Cardiac muscle cell (in vitro differentiated cells and primary cell): Measurements from ENCODE around the gene LRRK1. TPM values are rescaled to one million over a fixed set of nuclear protein-coding genes. Genes with fewer than 3 reads are reported as not detected.
A peak's percentile ranks its signal among the peaks of the same experiment; 100 is the strongest.

Source experiments
- DNase-seq, 2 donors: peaks; one replicate each; pipeline versions ENCODE4 v3.0.0 to v3.0.0-alpha.2; 2010 to 2017; ENCODE audit warnings: low read depth in 1 of 2, low spot score in 1 of 2
- H3K27ac ChIP-seq: fragments of 200-600 bp; sonication (generic); 2 replicates; pipeline ENCODE4 v1.5.1; 2016
- H3K27me3 ChIP-seq: fragments of 200-600 bp; sonication (generic); 2 replicates; pipeline ENCODE4 v1.6.0; 2016; ENCODE audit warnings: control low read depth
- H3K36me3 ChIP-seq: fragments of 200-600 bp; sonication (generic); 2 replicates; pipeline ENCODE4 v1.5.1; 2016; ENCODE audit warnings: control low read depth
- H3K4me1 ChIP-seq: fragments of 200-600 bp; sonication (generic); 2 replicates; pipeline ENCODE4 v1.8.1; 2017; ENCODE audit warnings: low read depth, mild to moderate bottlenecking, mixed run types
- H3K4me3 ChIP-seq: fragments of 200-600 bp; sonication (generic); 2 replicates; pipeline ENCODE4 v1.5.1; 2016; ENCODE audit warnings: mild to moderate bottlenecking
- H3K9me3 ChIP-seq: fragments of 200-600 bp; sonication (generic); 2 replicates; pipeline ENCODE4 v1.5.1; 2017; ENCODE audit warnings: low read depth, mild to moderate bottlenecking, control low read depth
- polyA plus RNA-seq: library from polyadenylated mRNA; unstranded; fragments of >200 nt; fragmentation: Nextera tagmentation; extraction: Ambion mirVana; gene quantifications from 2 replicates; pipeline ENCODE4 v1.2.1, GENCODE V29; 2016
- total RNA-seq: library from RNA; depleted of rRNA; stranded (reverse); fragments of >200 nt; gene quantifications from 2 replicates; pipeline ENCODE4 v1.2.3, GENCODE V29; 2016
- TF ChIP-seq, protein P1 (sequence below): IDR thresholded peaks from 2 replicates; pipeline ENCODE4 v1.5.1; 2012; ENCODE audit warnings: low read depth, mild to moderate bottlenecking, low read length

The LRRK1 gene
- total and polyA plus RNA-seq, 2 experiments from 2014 or later: 0.12 to 1.0 TPM

DNA sequence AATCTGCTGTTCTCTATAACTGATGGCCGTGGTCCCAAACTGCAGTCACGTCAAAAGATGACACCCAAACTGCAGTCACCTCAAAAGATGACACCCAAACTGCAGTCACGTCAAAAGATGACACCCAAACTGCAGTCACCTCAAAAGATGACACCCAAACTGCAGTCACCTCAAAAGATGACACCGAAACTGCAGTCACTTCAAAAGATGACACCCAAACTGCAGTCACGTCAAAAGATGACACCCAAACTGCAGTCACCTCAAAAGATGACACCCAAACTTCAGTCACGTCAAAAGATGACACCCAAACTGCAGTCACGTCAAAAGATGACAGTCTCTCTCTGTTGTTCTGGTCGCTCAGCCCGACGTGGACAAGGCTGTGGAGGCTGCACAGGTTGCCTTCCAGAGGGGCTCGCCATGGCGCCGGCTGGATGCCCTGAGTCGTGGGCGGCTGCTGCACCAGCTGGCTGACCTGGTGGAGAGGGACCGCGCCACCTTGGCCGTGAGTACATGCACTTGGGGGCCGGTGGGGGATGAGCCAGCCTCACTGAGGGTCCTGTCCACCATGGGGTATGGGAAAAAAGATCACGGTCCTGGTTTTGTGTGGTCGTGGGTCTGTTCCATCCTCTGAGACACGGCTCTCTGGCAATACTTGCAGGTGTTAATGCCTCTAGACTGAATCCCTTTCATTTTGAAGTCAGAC lies 31.8 kb upstream of the LRRK1 start:
- no peak for DNase-seq
- TF ChIP-seq, protein P1, sequence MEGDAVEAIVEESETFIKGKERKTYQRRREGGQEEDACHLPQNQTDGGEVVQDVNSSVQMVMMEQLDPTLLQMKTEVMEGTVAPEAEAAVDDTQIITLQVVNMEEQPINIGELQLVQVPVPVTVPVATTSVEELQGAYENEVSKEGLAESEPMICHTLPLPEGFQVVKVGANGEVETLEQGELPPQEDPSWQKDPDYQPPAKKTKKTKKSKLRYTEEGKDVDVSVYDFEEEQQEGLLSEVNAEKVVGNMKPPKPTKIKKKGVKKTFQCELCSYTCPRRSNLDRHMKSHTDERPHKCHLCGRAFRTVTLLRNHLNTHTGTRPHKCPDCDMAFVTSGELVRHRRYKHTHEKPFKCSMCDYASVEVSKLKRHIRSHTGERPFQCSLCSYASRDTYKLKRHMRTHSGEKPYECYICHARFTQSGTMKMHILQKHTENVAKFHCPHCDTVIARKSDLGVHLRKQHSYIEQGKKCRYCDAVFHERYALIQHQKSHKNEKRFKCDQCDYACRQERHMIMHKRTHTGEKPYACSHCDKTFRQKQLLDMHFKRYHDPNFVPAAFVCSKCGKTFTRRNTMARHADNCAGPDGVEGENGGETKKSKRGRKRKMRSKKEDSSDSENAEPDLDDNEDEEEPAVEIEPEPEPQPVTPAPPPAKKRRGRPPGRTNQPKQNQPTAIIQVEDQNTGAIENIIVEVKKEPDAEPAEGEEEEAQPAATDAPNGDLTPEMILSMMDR: no peak
- Histone ChIP-seq H3K4me1 (no peaks in the 10 kb centered on the region), H3K9me3 (no peaks in the 10 kb centered on the region), H3K4me3 (no peak overlapping the region), H3K27me3 (peaks cover 50% of the 10 kb centered on the region), H3K36me3 (no peaks in the 10 kb centered on the region), H3K27ac (no peak overlapping the region)

DNA sequence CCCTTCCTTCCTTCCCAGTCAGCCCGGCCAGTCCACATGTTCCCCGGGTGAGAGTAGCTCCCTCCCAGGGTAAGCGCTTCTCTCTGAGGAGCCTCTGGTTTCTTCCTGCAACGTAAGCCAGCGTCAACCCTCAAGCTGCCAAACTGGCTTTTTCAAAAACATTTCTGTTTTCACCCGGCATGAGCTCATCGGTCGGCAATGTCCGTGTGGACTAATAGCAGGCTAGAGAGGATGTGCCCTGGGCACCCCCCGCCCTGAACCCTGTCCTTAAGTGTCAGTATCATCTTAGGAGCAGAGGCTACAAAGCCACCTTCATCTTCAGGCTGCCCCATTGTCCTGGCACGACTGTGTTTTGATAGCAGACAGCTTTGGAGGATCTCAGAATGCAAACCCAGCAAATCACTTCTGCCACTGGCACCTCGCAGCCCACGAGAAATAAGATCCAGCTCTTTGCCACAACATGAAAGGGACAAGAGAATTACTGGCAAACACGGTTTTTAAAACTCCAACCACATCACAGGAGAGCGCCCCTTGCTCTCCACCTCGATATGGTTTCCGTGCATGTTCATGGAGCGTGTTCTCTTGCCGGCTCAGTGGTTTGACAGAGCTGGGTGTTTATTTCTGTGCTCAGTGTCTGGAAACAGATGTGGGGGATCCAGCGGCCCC lies 29.6 kb upstream of the LRRK1 start:
- H3K9me3 ChIP-seq: no peaks in the 10 kb centered on the region
- H3K27ac ChIP-seq: no peak overlapping the region
- DNase-seq: peak in 1 of 2 donors; percentile 85
- H3K36me3 ChIP-seq: no peaks in the 10 kb centered on the region
- TF ChIP-seq, protein P1: no peak
- H3K4me3 ChIP-seq: no peak overlapping the region
- peaks cover 28% of the 10 kb centered on the region for H3K27me3 ChIP-seq
- no peaks in the 10 kb centered on the region for H3K4me1 ChIP-seq

DNA sequence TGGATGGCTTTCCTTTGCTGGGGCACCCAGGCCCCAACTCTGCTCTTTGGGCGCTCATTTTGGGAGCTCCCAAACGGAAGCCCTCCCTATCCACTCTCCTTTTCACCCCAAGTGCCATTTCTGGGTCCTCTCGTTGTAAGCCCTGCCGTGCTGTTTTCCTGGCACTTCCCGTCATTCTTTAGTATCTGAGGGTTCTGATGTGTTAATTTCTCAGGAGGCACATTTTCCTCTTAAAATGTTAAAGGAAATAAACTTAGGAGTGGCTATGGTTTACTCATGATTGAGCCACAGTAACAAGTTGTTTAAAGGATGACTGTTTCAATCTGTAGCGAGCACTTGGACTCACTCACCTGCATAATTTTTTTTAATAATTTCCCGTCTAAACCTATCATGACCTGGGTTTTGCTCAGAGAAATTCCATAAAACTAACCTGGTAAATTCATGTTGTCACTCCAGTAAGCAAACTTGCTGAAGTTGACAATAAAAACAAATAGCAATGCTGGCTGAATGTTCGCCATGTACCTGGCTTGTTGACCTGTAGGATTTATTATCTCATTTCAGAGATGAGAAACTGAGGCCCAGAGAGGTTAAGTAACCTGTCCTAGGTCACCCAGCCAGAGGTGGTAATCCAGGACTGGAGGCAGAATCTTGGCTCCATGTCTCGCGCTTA lies 29.0 kb upstream of the LRRK1 start:
- H3K36me3 ChIP-seq: no peaks in the 10 kb centered on the region
- H3K4me3 ChIP-seq: no peak overlapping the region
- H3K4me1 ChIP-seq: no peaks in the 10 kb centered on the region
- no peak overlapping the region for H3K27ac ChIP-seq
- TF ChIP-seq, protein P1: no peak
- no peak for DNase-seq
- H3K9me3 ChIP-seq: no peaks in the 10 kb centered on the region
- H3K27me3 ChIP-seq: peaks cover 21% of the 10 kb centered on the region

DNA sequence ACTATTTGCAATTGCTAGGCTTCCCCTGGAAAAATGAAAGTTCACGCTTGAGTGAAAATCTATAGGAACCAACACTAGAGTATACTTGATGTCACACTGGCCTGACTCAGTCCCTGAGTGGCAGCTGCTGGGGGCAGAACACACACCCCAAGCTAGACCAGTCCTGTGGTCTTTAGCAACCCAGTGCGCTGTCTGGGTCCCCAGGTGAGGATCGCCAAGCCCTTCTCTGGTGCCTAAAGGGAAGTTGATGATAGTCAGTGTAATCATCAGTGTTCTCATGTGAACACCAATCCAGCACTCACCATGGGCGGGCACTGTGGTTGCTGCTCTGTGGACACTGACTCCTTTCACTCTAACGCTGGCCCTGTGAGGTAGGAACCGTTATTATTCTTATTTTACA lies 28.3 kb upstream of the LRRK1 start:
- DNase-seq: no peak
- Histone ChIP-seq H3K4me1 (no peaks in the 10 kb centered on the region), H3K27me3 (peaks cover 15% of the 10 kb centered on the region), H3K9me3 (no peaks in the 10 kb centered on the region), H3K36me3 (no peaks in the 10 kb centered on the region), H3K27ac (no peak overlapping the region), H3K4me3 (no peak overlapping the region)
- TF ChIP-seq, protein P1: no peak

DNA sequence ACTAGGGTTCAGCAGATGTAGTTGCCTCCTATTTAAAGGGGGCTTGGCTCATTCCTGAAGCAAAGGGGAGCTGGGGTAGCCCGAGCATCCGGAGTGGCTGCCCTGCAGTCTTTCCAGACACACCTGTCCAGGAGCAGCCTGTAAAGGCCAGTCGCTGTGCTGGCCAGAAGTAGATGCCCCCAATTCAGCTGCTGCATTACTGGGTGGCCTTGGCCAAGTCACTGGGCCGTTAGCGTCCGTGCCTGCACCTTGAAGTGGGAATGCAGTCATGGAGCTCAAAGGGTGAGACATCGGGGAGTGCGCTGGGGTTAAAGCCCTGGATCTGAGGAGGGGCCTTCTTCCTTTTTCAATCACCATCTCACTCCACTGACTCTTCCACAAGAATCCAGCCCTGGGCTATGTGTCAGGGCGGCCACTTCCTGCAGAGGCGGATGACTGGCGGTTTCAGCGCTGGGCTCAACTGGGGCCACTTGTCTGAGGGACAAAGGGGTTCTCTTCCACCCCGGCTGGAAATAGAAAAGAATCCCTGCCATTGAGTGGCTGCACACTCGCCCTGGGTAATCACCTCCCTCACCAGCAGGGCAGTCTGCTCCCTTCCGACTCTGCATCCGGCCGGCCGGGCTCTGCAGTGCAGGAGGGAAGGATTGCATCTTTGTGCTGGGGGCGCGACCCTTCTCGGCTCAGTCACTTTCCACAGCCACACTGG lies 27.7 kb upstream of the LRRK1 start:
- DNase-seq: peak in 1 of 2 donors; percentile 34
- Histone ChIP-seq H3K36me3 (no peaks in the 10 kb centered on the region), H3K27ac (no peak overlapping the region)

More for the DNA sequence above, 27.7 kb upstream of the LRRK1 start:
- Histone ChIP-seq H3K27me3 (peaks cover 12% of the 10 kb centered on the region), H3K9me3 (no peaks in the 10 kb centered on the region), H3K4me1 (no peaks in the 10 kb centered on the region), H3K4me3 (no peak overlapping the region)
- TF ChIP-seq, protein P1: no peak
